Stimulated activated CD8-positive, alpha-beta memory T cell treated with anti-CD3 and anti-CD28 coated beads, Interleukin-4, amount 100 ng/mL, for 48 hours (primary cell): ENCODE data around the gene AIPL1.

Experiments
- DNase-seq: peaks from one replicate; pipeline ENCODE4 v3.0.0-alpha.2; 2020

AIPL1 gene

GRCh38 chr17:6413065-6413464 lies 21.9 kb downstream of the AIPL1 start:
- DNase-seq: no peak

- no peak for DNase-seq
Measured at GRCh38 chr17:6408735-6409134, 26.2 kb downstream of the AIPL1 start.

DNA sequence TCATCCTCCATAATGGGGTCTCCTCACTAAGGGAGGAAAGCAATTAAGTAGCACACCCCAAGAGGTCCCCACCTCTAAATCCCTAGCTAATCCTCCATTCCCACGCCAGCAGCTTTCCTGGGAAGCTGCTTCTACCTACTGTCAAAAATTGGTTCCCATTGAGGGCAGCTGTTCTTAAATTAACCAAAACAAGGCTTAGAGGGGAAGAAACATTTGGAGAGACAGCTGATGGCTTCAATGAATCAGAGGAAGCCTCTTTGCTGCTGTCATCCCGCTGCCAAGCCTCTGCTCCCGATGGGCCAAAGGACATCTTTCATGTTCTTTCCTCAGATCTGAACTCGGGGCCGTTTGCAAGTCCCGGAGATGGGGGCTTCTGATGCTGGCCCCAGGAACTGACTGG lies 26.6 kb downstream of the AIPL1 start:
- no peak for DNase-seq

- DNase-seq: no peak
Measured at GRCh38 chr17:6402258-6402657, 32.7 kb downstream of the AIPL1 start.

DNA sequence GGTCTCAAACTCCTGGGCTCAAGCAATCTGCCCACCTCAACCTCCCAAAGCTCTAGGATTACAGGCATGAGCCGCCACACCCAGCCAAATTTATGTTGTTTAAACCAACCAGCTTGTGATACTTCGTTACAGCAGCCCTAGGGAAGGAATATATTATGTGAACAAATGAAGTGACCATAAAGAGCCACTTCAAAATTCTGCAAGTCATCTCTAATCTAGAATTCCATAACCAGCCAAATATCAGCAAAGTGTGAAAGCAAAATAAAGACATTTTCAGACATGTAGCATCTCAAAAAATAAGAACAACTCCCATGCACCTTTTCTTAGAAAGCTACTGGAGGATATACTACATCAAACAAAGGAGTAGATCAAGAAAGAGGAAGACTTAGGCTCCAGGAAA lies 36.0 kb downstream of the AIPL1 start:
- no peak for DNase-seq

GRCh38 chr17:6394055-6394606 lies 40.8 kb downstream of the AIPL1 start:
- no peak for DNase-seq

- peak; percentile 2 for DNase-seq
Measured at GRCh38 chr17:6393351-6393952, 41.5 kb downstream of the AIPL1 start.

DNA sequence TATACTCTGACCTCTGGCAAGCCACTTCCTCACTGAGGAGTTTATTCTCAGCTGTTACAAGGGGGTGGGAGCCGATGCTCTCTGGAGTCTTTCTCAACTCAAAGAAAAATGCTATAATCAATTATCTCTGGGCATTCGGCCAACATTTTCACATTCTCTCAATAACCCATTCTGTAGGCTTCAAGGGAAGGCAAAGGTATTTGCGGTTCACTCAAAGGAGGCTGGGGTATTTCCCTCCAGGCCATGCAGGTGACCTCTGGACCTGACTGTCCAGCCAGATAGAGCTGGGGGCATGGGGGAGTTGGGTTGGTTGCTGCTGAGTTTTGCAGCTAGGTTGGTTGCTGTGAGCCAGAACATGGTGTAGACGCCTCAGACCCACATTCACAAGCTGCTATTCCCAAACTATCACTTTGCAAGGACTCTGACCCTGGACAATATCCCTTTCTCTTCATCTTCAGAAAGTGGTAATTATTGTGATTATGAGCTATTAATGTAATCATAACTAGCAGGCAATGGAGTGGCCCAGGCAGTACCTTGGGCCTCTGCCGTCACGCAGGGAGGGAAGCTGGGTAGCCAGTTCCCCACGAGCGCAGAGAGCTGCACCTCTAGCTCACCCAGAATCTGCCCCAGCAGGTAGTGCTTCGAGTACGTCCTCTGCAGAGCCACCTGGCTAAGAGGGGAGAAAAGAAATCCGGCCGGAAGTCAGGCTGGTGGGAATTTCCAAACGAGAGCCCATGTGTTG lies 42.1 kb downstream of the AIPL1 start:
- no peak for DNase-seq

DNA sequence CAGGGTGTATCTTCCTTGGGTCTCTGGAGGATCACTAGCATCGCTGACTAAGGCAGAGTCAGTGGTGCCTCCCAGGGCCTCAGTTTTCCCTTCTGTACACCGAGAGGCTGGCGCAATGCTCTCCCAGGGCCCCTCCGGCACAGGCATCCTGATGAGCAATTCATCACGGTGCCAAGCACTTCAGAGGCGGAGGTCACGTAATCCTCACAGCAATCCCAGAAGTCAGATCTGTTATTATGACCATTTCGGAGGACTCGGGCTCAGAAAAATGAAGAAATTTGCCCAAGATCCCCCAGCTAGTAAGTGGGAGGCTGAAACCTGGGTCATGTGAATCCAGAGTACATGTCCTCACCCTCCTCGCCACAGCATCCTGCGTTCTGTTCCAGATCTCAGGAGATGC lies 46.5 kb downstream of the AIPL1 start:
- DNase-seq: peak; percentile 4

GRCh38 chr17:6387858-6388257 lies 47.1 kb downstream of the AIPL1 start:
- no peak for DNase-seq

- peak; percentile 13 for DNase-seq
Measured at GRCh38 chr17:6387442-6387841, 47.5 kb downstream of the AIPL1 start.

GRCh38 chr17:6386041-6386630 lies 48.8 kb downstream of the AIPL1 start:
- DNase-seq: peak; percentile 23

GRCh38 chr17:6384481-6384880 lies 50.4 kb downstream of the AIPL1 start:
- no peak for DNase-seq

DNA sequence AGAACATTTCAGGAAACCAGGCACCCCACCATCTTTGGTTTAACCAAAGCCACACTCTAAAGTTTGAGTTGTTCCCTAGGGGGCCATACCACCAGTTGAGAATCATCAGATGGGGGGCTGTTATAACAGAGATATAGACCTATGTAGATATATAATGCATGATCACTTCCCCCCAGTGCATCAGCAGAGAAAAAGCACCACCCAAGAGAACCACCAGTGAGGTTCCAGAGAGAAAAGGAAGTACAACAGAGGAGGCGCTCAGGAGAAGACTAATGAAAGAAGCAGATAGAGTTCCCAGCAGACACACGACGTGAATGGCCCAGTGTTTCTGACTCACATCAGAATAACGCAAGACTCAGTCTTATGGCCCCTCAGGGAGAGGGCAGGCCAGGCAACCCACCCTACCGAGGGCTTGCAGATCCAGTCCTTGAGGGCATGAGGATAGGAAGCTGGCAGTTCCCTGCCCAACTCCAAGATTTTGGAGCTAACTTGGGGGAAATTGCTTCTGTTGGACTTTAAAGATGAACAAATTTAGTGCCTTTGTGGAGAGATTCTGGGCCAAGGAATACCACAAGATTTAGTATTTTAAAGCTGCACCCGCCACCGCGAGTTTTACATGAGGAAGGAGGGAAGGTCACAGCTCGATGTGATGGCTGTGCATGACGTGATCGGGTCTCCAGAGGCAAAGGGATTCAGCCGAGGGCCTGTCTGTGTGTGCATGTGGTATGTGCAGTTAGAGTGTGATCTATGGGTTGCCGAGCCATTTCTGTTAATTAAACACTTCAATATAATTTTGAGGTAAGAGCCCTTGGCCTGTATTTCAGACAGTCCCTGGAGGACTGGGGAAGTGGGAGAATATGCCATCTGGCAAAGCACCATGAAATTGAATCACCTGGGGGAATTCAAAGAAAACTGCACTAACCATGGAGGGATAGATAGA lies 53.1 kb downstream of the AIPL1 start:
- no peak for DNase-seq

- no peak for DNase-seq
Measured at GRCh38 chr17:6380915-6381438, 53.9 kb downstream of the AIPL1 start.

- no peak for DNase-seq
Measured at GRCh38 chr17:6377906-6378305, 57.0 kb downstream of the AIPL1 start.

DNA sequence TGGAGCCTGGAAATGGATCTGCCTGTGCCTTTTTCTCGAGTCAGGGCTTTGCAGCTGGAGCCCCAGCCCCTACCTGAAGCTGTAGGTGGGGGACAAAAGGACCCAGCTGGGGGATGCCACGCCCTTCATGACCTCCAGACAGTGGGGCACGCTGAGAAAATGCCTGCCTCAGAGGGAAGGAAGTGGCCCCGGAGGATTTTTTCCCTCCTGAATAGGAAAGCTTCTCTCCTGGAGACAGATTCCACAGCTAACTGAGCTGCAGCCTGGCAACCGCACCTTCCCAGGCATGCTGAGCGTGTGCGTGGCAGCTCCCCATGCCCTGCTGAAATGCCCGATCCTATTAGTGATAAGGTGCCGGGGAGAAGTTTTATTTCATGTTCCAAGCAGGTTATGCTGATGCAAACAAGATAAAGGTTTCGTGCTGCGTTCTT lies 58.0 kb downstream of the AIPL1 start:
- DNase-seq: no peak

- DNase-seq: peak; percentile 83
Measured at GRCh38 chr17:6374761-6375312, 60.1 kb downstream of the AIPL1 start.

GRCh38 chr17:6374271-6374691 lies 60.6 kb downstream of the AIPL1 start:
- peak; percentile 35 for DNase-seq
